Measurements from ENCODE around the gene CD46.

DNA sequence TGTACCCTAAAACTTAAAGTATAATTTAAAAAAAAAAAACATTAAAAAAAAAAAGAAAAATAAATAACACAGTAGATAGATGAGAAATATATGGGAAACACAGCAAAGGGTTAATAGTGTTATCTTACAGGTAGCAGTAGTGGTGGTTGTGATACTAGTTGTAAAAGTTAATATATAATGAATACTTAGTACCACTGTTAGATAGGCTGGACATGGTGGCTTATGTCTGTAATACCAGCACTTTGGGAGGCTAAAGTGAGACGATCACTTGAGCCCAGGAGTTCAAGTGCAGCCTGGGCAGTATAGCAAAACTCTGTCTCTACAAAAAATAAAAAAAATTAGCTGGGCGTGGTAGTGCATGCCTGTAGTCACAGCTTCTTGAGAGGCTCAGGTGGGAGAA lies 32.6 kb upstream of the CD46 start:
- TF ChIP-seq MXI1 (conservative IDR thresholded peaks at IDR 0.05; ENCODE audit: poor library complexity, severe bottlenecking): no peak
- TF ChIP-seq, protein P1, sequence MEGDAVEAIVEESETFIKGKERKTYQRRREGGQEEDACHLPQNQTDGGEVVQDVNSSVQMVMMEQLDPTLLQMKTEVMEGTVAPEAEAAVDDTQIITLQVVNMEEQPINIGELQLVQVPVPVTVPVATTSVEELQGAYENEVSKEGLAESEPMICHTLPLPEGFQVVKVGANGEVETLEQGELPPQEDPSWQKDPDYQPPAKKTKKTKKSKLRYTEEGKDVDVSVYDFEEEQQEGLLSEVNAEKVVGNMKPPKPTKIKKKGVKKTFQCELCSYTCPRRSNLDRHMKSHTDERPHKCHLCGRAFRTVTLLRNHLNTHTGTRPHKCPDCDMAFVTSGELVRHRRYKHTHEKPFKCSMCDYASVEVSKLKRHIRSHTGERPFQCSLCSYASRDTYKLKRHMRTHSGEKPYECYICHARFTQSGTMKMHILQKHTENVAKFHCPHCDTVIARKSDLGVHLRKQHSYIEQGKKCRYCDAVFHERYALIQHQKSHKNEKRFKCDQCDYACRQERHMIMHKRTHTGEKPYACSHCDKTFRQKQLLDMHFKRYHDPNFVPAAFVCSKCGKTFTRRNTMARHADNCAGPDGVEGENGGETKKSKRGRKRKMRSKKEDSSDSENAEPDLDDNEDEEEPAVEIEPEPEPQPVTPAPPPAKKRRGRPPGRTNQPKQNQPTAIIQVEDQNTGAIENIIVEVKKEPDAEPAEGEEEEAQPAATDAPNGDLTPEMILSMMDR (IDR thresholded peaks at IDR 0.05; ENCODE audit: poor library complexity, severe bottlenecking): no peak

Measured in neural cell (in vitro differentiated cells).